ENCODE results near the gene SPECC1L. TPM values are rescaled to one million over a fixed set of nuclear protein-coding genes. Genes with fewer than 3 reads are reported as not detected.

Gene SPECC1L
- total RNA-seq, 2 donors from 2014 or later, result 61.9 to 69.1 TPM

DNA sequence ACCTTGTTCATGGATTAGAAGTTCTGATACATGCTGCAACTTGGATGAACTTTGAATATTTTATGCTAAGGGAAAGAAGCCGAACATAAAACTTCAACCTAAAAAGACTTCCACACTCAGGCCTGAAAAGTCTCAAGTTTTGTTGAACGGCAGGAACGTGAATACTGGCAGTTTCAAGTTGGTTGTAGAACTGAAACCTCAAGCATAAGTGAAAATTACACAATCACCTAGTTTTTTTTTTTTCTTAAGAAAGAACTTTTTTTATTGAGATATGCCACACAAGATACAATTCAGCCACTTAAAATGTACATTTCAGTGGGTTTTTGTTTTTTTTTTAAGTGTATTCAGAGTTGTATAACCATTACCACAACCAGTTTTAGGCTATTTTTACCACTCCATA, 106.0 kb downstream of the SPECC1L start:
- peaks cover 71% of the 10 kb centered on the region for H3K36me3 Mint-ChIP-seq (ENCODE audit: low read depth)
- WGBS, 2 experiments (ENCODE audit: insufficient coverage in 1 of 2, insufficient read length in 1 of 2), result 92% methylated on average over 3 of the region's 3 CpGs; no CpG with 5 or more reads in 1 of the 2 experiments
- H3K4me3 Mint-ChIP-seq, result no peak overlapping the region
- no peak overlapping the region for H3K4me3 ChIP-seq (ENCODE audit: low read length)
- no peaks in the 10 kb centered on the region for H3K27me3 Mint-ChIP-seq (ENCODE audit: insufficient read depth)
- DNase-seq, result no peak
- H3K9me3 ChIP-seq (ENCODE audit: control insufficient read depth, low read length), result peaks cover 4% of the 10 kb centered on the region
- no peaks in the 10 kb centered on the region for H3K9me3 Mint-ChIP-seq
- no peaks in the 10 kb centered on the region for H3K4me1 ChIP-seq (ENCODE audit: control insufficient read depth, insufficient read depth, low read length)
- TF ChIP-seq, protein P1, sequence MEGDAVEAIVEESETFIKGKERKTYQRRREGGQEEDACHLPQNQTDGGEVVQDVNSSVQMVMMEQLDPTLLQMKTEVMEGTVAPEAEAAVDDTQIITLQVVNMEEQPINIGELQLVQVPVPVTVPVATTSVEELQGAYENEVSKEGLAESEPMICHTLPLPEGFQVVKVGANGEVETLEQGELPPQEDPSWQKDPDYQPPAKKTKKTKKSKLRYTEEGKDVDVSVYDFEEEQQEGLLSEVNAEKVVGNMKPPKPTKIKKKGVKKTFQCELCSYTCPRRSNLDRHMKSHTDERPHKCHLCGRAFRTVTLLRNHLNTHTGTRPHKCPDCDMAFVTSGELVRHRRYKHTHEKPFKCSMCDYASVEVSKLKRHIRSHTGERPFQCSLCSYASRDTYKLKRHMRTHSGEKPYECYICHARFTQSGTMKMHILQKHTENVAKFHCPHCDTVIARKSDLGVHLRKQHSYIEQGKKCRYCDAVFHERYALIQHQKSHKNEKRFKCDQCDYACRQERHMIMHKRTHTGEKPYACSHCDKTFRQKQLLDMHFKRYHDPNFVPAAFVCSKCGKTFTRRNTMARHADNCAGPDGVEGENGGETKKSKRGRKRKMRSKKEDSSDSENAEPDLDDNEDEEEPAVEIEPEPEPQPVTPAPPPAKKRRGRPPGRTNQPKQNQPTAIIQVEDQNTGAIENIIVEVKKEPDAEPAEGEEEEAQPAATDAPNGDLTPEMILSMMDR (conservative IDR thresholded peaks at IDR 0.05), result no peak
- H3K4me1 Mint-ChIP-seq, result no peaks in the 10 kb centered on the region
- no peak overlapping the region for H3K27ac Mint-ChIP-seq
- H3K9ac ChIP-seq (ENCODE audit: extremely low read depth, low read length, poor library complexity, severe bottlenecking), result no peak overlapping the region
- peaks cover 50% of the 10 kb centered on the region for H3K36me3 ChIP-seq (ENCODE audit: control insufficient read depth, insufficient read depth, low read length)
- H3K27me3 ChIP-seq (ENCODE audit: control insufficient read depth, insufficient read depth, low read length, poor library complexity, severe bottlenecking), result no peaks in the 10 kb centered on the region
- H3K27ac ChIP-seq (ENCODE audit: low read depth, low read length), result no peak overlapping the region

DNA sequence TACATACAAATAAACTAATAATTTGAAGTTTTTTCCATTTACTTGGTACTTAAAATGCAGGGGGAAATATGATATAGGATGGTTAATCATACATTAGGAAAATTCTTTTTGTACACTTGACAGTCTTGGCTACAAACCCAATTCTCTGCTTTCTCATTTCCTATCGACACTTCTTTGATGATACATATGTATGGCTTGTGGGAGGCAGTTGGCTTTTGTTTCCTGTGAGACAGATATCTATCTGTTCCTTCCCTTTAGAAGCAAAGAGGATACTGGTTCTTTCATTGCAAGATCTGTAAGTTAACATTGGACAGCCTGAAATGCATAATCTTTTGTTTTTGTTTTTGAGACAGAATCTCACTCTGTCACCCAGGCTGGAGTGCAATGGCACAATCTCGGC, 108.9 kb downstream of the SPECC1L start:
- no peak for DNase-seq
- no peaks in the 10 kb centered on the region for H3K4me1 Mint-ChIP-seq
- H3K27ac ChIP-seq (ENCODE audit: low read depth, low read length), result no peak overlapping the region
- no peak overlapping the region for H3K27ac Mint-ChIP-seq
- peaks cover 4% of the 10 kb centered on the region for H3K9me3 ChIP-seq (ENCODE audit: control insufficient read depth, low read length)
- H3K27me3 Mint-ChIP-seq (ENCODE audit: insufficient read depth), result no peaks in the 10 kb centered on the region
- WGBS, 2 experiments (ENCODE audit: insufficient coverage in 1 of 2, insufficient read length in 1 of 2), result 98 to 100% methylated on average over 1 to 2 of the region's 2 CpGs
- H3K27me3 ChIP-seq (ENCODE audit: control insufficient read depth, insufficient read depth, low read length, poor library complexity, severe bottlenecking), result no peaks in the 10 kb centered on the region
- no peak overlapping the region for H3K4me3 Mint-ChIP-seq
- TF ChIP-seq, protein P1 (conservative IDR thresholded peaks at IDR 0.05), result no peak
- no peaks in the 10 kb centered on the region for H3K9me3 Mint-ChIP-seq
- peaks cover 52% of the 10 kb centered on the region for H3K36me3 ChIP-seq (ENCODE audit: control insufficient read depth, insufficient read depth, low read length)
- no peaks in the 10 kb centered on the region for H3K4me1 ChIP-seq (ENCODE audit: control insufficient read depth, insufficient read depth, low read length)
- peaks cover 54% of the 10 kb centered on the region for H3K36me3 Mint-ChIP-seq (ENCODE audit: low read depth)
- H3K4me3 ChIP-seq (ENCODE audit: low read length), result no peak overlapping the region
- no peak overlapping the region for H3K9ac ChIP-seq (ENCODE audit: extremely low read depth, low read length, poor library complexity, severe bottlenecking)

DNA sequence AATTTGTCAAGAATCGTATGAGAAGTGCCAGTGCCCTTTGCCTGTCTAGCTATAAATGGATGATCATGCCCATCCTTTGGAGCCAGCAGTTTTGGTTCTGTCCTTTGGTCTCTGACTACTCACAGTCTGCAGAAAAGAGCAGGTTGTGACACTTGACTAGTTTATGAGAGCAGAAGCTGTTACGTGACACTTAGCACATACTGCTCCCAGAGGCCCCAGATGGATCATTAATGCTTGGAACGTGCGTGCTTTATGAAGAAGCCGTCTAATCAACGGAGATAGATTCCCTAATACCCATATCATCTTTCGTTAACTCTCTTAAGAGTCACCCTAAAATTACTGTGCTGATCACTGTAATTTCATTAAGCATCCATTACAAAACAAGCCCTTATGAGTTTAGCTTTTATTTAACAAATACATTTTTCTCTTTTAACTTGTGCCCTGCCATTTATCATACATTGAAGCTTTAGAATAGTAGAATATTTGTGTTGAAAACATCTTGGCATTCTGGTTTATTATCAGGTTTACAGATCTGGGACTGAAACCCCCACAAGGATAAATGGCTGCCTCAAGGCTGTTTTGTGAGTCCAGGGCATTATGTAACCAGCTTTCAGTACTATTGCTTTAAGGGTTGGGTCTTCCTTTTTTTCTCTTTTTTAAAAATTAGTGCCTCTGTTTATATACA, 109.7 kb downstream of the SPECC1L start:
- H3K36me3 Mint-ChIP-seq (ENCODE audit: low read depth), result peaks cover 49% of the 10 kb centered on the region
- Histone ChIP-seq H3K9me3 (ENCODE audit: control insufficient read depth, low read length) (peaks cover under 1% of the 10 kb centered on the region), H3K4me3 (ENCODE audit: low read length) (no peak overlapping the region), H3K9ac (ENCODE audit: extremely low read depth, low read length, poor library complexity, severe bottlenecking) (no peak overlapping the region), H3K27ac (ENCODE audit: low read depth, low read length) (no peak overlapping the region), H3K36me3 (ENCODE audit: control insufficient read depth, insufficient read depth, low read length) (peaks cover 45% of the 10 kb centered on the region), H3K27me3 (ENCODE audit: control insufficient read depth, insufficient read depth, low read length, poor library complexity, severe bottlenecking) (no peaks in the 10 kb centered on the region), H3K4me1 (ENCODE audit: control insufficient read depth, insufficient read depth, low read length) (no peaks in the 10 kb centered on the region)
- no peaks in the 10 kb centered on the region for H3K27me3 Mint-ChIP-seq (ENCODE audit: insufficient read depth)
- H3K4me3 Mint-ChIP-seq, result no peak overlapping the region
- DNase-seq, result no peak
- H3K27ac Mint-ChIP-seq, result no peak overlapping the region
- TF ChIP-seq, protein P1 (conservative IDR thresholded peaks at IDR 0.05), result no peak
- WGBS, 2 experiments (ENCODE audit: insufficient coverage in 1 of 2, insufficient read length in 1 of 2), result 93 to 95% methylated on average over 7 of the region's 7 CpGs
- H3K9me3 Mint-ChIP-seq, result no peaks in the 10 kb centered on the region
- H3K4me1 Mint-ChIP-seq, result no peaks in the 10 kb centered on the region
